Right atrium auricular region (tissue), 2 donors: ENCODE data around the gene H19. TPM values are rescaled to one million over a fixed set of nuclear protein-coding genes. Genes with fewer than 3 reads are reported as not detected.

Source experiments
- DNase-seq: peaks from one replicate; pipeline ENCODE4 v3.0.0-alpha.2; 2019; ENCODE audit warnings: low spot score
- H3K27ac ChIP-seq, 2 donors: fragments of 200-600 bp; sonication (generic); 1 replicate in 1 of 2; 2 replicates in 1 of 2; pipeline ENCODE4 v1.5.1; 2016 to 2019
- H3K27me3 ChIP-seq, 2 donors: fragments of 200-600 bp; sonication (generic); one replicate each; pipeline versions ENCODE4 v1.5.1 to v1.6.0; 2017 to 2019
- H3K36me3 ChIP-seq: fragments of 200-600 bp; sonication (generic); one replicate; pipeline ENCODE4 v1.5.1; 2016
- H3K4me1 ChIP-seq, 2 donors: fragments of 200-600 bp; sonication (generic); one replicate each; pipeline versions ENCODE4 v1.5.1 to v1.6.0; 2017 to 2019
- H3K4me3 ChIP-seq, 2 donors: fragments of 200-600 bp; sonication (generic); 1 replicate in 1 of 2; 2 replicates in 1 of 2; pipeline ENCODE4 v1.5.1; 2017 to 2019; ENCODE audit warnings: mild to moderate bottlenecking in 1 of 2, moderate library complexity in 1 of 2
- H3K9me3 ChIP-seq, 2 donors: fragments of 200-600 bp; sonication (generic); one replicate each; pipeline ENCODE4 v1.5.1; 2019
- total RNA-seq, 2 donors: library from RNA; depleted of rRNA; stranded (reverse); fragments of >200 nt; gene quantifications; one replicate each; pipeline ENCODE4 v1.1.0, GENCODE V29; 2016
- TF ChIP-seq, protein P1 (sequence below), 2 donors: fragments of 200-600 bp; sonication (generic); IDR thresholded peaks; one replicate each; pipeline ENCODE4 v1.5.1; 2019; ENCODE audit warnings: antibody characterized with exemption in 2 of 2

H19 gene
- total RNA-seq, 2 donors from 2014 or later: 449 to 551 TPM

DNA sequence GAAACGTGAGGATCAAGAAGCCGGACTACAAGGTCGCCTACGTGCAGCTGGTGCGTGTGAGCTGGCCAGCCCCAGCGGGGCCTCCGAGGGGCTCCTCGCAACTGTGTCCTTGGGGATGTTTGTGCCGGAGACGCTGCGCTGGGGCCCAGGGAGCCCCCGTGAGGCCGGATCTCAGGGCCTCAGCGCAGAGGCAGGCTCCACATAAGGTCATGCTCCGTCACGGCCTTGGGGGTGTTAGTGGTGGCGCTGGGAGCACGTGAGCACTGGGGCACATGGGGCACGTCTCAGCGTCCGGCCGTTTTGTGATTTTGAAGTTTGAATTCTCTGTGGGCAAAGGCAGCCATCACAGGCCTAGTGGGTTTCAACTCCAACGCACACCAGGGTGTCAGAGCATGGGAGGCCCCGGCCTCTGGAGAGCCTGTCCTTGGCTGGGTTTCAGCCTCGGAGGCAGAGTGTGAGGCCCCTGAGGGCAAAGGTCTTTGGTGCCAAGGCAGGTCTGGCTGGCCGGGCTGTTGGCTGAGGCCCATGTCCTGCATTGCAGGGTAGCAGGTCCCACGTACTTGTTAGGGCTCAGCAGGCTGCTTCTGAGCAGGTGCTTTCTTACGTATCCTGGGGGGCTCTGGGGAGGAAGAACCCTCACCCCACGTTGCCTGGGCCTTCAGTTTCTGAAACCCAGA lies 44.7 kb downstream of the H19 start:
- Histone ChIP-seq H3K27me3 (no peaks in the 10 kb centered on the region), H3K4me1 (no peaks in the 10 kb centered on the region), H3K4me3 (no peak overlapping the region), H3K36me3 (no peaks in the 10 kb centered on the region), H3K9me3 (no peaks in the 10 kb centered on the region), H3K27ac (no peak overlapping the region)
- TF ChIP-seq, protein P1, sequence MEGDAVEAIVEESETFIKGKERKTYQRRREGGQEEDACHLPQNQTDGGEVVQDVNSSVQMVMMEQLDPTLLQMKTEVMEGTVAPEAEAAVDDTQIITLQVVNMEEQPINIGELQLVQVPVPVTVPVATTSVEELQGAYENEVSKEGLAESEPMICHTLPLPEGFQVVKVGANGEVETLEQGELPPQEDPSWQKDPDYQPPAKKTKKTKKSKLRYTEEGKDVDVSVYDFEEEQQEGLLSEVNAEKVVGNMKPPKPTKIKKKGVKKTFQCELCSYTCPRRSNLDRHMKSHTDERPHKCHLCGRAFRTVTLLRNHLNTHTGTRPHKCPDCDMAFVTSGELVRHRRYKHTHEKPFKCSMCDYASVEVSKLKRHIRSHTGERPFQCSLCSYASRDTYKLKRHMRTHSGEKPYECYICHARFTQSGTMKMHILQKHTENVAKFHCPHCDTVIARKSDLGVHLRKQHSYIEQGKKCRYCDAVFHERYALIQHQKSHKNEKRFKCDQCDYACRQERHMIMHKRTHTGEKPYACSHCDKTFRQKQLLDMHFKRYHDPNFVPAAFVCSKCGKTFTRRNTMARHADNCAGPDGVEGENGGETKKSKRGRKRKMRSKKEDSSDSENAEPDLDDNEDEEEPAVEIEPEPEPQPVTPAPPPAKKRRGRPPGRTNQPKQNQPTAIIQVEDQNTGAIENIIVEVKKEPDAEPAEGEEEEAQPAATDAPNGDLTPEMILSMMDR (IDR thresholded peaks at IDR 0.05): no peak
- DNase-seq: no peak

DNA sequence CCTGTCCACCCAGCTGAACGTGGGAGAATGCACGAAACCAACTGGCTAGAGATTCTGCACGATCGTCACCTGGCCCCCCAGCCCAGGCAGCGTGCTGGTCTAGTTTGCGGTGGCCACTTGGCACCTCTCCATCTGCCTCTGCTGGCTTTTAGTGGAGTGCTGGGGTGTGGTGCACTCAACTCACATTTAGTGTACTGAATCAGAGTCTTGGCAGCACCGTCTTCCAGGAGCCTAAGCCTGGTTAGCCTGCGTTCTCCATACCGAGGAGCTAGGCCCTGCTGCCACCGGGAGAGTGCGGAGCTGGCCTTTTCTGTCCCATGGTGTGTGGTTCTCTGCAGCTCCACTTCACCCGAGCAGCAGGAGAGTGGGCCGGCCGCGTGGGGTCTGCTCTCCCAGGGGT lies 47.7 kb downstream of the H19 start:
- H3K4me1 ChIP-seq: no peaks in the 10 kb centered on the region
- TF ChIP-seq, protein P1 (IDR thresholded peaks at IDR 0.05): no peak

DNA sequence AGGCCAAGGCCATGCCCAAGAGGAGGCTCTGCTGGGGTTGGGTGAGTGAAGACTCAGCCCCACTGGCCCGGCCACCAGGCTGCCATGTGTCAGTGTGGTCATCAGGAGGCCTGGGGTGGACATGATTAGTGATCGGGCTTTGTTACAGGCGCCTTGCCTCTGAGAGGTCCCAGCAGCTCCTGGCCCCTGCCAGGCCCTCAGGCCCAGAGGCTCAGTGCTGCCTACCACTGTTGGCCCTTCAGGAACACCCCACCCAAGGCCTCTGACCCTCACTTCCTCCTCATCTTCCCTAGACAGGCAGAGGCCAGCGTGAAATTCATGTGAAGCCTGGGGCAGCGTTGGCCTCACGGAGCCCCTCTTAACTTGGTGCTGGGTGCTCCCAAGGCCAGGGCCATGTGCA lies 48.3 kb downstream of the H19 start:
- Histone ChIP-seq H3K27me3 (no peaks in the 10 kb centered on the region), H3K4me1 (no peaks in the 10 kb centered on the region), H3K36me3 (no peaks in the 10 kb centered on the region), H3K4me3 (no peak overlapping the region), H3K27ac (no peak overlapping the region), H3K9me3 (no peaks in the 10 kb centered on the region)
- no peak for DNase-seq
- TF ChIP-seq, protein P1 (IDR thresholded peaks at IDR 0.05): no peak

More for the DNA sequence above, 47.7 kb downstream of the H19 start:
- no peaks in the 10 kb centered on the region for H3K27me3 ChIP-seq
- no peak overlapping the region for H3K4me3 ChIP-seq
- no peak overlapping the region for H3K27ac ChIP-seq
- DNase-seq: no peak
- no peaks in the 10 kb centered on the region for H3K9me3 ChIP-seq
- H3K36me3 ChIP-seq: no peaks in the 10 kb centered on the region

DNA sequence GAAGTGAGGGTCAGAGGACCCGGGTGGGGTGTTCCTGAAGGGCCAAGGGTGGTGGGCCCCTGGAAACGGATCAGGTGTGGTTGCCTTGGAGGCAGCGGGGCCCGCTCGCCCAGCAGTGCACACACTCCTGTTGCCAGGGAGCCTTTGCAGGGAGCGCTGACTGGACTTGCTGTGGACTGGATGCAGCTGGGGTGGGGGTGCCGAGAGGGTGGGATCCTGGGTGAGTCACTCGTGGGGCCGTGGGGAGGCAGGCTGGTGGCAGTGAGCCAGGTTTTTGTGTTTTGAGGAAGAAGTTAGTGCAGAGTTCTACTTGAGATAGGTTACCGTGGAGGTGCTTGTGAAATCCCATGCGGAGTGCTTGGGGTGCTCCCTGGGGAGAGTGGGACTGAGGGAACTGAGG lies 49.3 kb downstream of the H19 start:
- DNase-seq: no peak
- H3K9me3 ChIP-seq: no peaks in the 10 kb centered on the region

DNA sequence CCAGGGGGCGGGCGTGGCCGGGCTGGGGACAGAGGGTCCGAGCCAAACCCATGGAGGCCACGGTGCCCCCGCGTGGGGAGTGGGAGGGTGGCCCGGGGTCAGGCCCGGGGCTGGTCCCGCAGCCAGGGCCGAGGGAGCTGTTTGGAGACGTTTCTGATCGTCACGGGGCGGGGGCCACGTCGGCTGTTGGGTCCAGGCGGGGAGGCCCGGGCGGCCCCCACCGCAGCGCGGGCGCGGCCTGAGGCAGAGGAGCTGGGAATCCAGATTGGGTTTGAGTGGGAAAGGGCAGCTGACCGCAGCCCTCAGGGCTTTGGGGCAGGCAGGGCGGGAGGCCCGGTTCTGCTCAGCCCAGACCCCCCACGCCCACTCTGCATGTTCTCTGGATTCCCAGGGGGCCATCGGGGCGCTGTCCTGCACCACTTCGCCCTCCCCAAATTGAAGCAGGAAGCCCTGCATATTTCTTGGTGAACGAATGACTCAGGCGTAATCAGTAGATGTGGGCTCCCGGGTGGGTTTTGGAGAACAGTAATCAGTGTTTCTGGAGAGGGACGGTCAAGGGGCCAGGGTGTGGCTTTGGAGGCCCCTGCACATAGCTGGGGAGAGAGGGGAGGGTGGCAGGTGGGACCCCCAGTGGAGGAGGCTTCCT lies 49.9 kb downstream of the H19 start:
- Histone ChIP-seq H3K27ac (no peak overlapping the region), H3K4me1 (no peaks in the 10 kb centered on the region), H3K36me3 (no peaks in the 10 kb centered on the region), H3K9me3 (no peaks in the 10 kb centered on the region), H3K4me3 (no peak overlapping the region), H3K27me3 (no peaks in the 10 kb centered on the region)
- no peak for DNase-seq
- TF ChIP-seq, protein P1 (IDR thresholded peaks at IDR 0.05): no peak

More for the DNA sequence above, 49.3 kb downstream of the H19 start:
- Histone ChIP-seq H3K27me3 (no peaks in the 10 kb centered on the region), H3K4me3 (no peak overlapping the region), H3K4me1 (no peaks in the 10 kb centered on the region), H3K27ac (no peak overlapping the region), H3K36me3 (no peaks in the 10 kb centered on the region)
- TF ChIP-seq, protein P1 (IDR thresholded peaks at IDR 0.05): no peak
